Activated T-helper 17 cell treated with anti-CD3 and anti-CD28 coated beads, Interleukin-2, amount 50 U/mL, for 72 hours (primary cell): ENCODE data around the gene SPECC1. TPM values are rescaled to one million over a fixed set of nuclear protein-coding genes. Genes with fewer than 3 reads are reported as not detected.

Source experiments
- ATAC-seq: fragments of 150-1000 bp; cut with Tn5 transposase; replicated peaks from 2 replicates; pipeline ENCODE4 v1.10.0; 2021; ENCODE audit warnings: mild to moderate bottlenecking, moderate library complexity
- H3K27ac Mint-ChIP-seq: one replicate; pipeline ENCODE4 v1.8.0; 2022; ENCODE audit warnings: mixed read lengths
- H3K27me3 Mint-ChIP-seq: one replicate; pipeline ENCODE4 v1.8.0; 2022; ENCODE audit warnings: mixed read lengths
- H3K36me3 Mint-ChIP-seq: one replicate; pipeline ENCODE4 v1.8.0; 2022; ENCODE audit warnings: low read depth, mild to moderate bottlenecking, mixed read lengths
- H3K4me1 Mint-ChIP-seq: one replicate; pipeline ENCODE4 v1.8.0; 2022; ENCODE audit warnings: mixed read lengths
- H3K4me3 Mint-ChIP-seq: one replicate; pipeline ENCODE4 v1.8.0; 2022; ENCODE audit warnings: mild to moderate bottlenecking, mixed read lengths
- H3K9me3 Mint-ChIP-seq: one replicate; pipeline ENCODE4 v1.8.0; 2022; ENCODE audit warnings: mixed read lengths
- total RNA-seq, 2 donors: library from RNA; stranded (reverse); gene quantifications; one replicate each; pipeline ENCODE4 v1.2.3, GENCODE V29; 2022

The SPECC1 gene
- total RNA-seq, 2 donors from 2014 or later = 5.7 to 9.6 TPM

DNA sequence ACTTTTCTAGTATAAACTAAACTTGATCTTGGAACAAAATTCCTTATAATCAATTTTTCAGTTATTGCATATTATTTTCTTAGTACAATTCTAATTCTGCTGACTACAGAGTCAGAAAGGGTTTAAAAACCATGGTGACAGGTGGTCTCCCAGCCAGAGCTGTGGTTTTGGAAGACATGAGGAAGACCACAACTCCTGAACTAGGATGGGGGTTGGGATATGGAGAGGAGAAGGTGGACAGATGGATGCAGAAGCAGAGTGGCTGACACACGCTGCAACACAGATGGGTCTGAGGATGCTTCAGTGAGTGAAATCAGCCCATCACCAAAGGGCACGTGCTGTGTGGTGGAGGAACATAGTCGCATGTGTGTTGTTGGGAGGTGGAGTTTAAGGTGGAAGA is 270.5 kb downstream of the SPECC1 start:
- Mint-ChIP-seq H3K4me1 (peaks cover 18% of the 10 kb centered on the region), H3K9me3 (no peaks in the 10 kb centered on the region), H3K4me3 (no peak overlapping the region), H3K36me3 (no peaks in the 10 kb centered on the region), H3K27me3 (no peaks in the 10 kb centered on the region), H3K27ac (no peak overlapping the region)
- no peak for ATAC-seq

DNA sequence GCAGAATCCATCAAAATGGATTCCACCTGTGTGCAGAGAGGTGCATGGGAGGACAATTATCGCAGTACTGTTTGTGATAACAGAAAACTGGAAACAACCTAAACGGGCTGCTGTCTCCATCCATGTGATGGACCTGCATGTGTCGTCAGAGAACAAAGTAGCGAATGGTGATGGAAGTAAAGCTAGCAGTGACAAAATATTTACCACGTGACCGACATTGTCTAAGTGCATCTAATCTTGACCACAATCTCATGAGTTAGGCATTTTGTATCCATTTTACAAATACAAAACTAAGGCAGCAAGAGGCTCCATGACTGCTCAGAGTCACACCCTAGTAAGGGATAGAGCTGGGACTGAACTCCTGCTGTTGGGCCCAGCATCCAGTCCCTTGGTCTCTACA is 270.9 kb downstream of the SPECC1 start:
- H3K4me1 Mint-ChIP-seq = peaks cover 18% of the 10 kb centered on the region
- no peak for ATAC-seq

DNA sequence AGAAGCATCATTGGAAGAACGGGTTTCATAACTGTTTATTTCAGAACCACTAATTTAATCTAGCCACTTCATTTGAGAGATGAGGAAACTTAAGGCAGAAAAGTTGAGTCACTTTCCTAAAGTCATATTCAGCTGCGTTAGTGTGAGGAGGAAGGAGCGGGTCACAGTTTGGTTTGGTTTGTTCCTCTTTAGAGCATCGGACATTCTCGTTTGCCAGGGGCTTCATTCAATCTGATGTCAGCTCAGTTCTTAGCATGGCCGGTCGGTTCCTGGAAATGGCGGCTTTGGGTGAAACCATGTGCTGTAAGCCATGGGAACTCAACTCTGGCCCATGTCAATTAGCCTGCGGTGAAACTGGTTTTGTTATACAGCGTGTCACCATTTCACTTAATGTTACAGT is 271.7 kb downstream of the SPECC1 start:
- Mint-ChIP-seq H3K4me1 (peaks cover 13% of the 10 kb centered on the region), H3K9me3 (no peaks in the 10 kb centered on the region), H3K27me3 (no peaks in the 10 kb centered on the region), H3K36me3 (no peaks in the 10 kb centered on the region), H3K4me3 (no peak overlapping the region), H3K27ac (no peak overlapping the region)
- ATAC-seq = peak; percentile 16

More for the DNA sequence above, 270.9 kb downstream of the SPECC1 start:
- H3K9me3 Mint-ChIP-seq = no peaks in the 10 kb centered on the region
- H3K27ac Mint-ChIP-seq = no peak overlapping the region
- H3K27me3 Mint-ChIP-seq = no peaks in the 10 kb centered on the region
- H3K4me3 Mint-ChIP-seq = no peak overlapping the region
- H3K36me3 Mint-ChIP-seq = no peaks in the 10 kb centered on the region

DNA sequence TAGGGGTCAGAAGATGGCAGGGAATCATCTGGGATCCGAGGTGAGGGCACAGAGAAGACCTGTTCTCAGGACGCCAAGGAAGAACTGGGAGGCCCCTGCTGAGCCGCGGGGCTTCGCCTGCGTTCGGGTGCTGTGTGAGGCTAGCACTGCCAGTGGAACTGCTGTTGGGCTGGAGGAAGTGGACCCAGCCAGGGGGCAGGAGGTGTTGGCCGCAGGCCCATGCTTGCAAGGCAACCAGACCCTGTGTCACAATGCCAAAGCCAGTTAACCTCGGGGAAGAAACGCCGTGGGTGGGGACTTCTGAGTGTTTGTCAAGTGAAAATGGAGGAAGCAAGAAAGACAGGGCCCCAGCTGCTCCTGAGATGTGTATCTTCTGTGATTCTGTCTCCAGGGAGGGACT is 272.7 kb downstream of the SPECC1 start:
- Mint-ChIP-seq H3K27ac (no peak overlapping the region), H3K9me3 (no peaks in the 10 kb centered on the region), H3K4me1 (peaks cover 4% of the 10 kb centered on the region), H3K36me3 (no peaks in the 10 kb centered on the region), H3K4me3 (no peak overlapping the region), H3K27me3 (no peaks in the 10 kb centered on the region)
- no peak for ATAC-seq

DNA sequence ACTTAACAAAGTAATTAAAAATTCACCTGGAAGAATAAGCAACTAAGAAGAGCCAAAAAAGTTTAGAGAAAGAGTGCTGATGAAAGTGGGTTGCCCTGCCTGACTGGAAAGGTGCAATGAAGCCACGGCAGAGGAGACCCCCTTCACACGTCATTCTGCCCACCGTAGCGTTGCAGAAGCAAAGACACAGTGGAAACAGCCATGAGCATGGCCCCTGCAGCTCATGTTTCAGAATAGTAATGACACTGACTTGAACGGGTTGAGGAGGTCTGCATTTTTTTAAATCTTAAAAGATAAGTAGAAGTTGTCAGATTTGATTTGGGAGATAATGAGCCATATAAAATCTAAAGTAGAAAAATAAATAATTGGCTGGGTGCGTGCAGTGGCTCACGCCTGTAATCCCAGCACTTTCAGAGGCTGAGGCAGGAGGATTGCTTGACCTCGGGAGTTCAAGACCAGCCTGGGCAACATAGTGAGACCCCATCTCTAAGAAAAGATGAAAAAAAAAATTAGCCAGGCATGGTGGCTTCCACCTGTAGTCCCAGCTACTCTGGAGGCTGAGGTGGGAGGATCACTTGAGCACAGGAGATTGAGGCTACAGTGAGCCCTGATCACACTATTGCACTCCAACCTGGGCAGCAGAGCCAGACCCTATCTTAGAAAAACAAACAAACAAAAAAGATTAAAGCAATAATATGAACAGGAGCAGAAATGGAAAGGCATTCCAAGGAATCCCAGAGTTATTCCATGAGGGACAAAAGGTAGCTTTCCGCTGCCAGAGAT is 273.6 kb downstream of the SPECC1 start:
- Mint-ChIP-seq H3K9me3 (no peaks in the 10 kb centered on the region), H3K4me1 (peaks cover 4% of the 10 kb centered on the region), H3K4me3 (no peak overlapping the region), H3K27ac (no peak overlapping the region), H3K27me3 (no peaks in the 10 kb centered on the region), H3K36me3 (no peaks in the 10 kb centered on the region)
- ATAC-seq = no peak

DNA sequence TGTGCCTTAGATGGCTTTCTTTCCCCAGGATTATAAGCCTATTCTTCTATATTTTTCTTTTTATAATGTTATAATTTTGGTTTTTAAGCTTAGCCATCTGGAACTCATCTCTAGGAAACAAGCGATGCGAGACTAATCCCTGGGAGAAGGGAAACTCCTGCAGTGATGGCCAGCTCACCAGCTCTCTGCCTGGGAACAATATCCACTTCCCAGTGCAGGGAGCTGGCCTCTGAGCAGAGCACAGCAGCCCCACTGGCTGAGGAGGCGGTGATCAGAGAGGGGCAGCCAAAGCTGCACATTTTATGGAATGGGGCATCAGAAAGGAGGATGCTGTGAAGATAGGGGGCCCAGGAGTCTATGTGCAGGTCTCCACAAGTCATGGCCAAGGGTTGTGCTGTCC is 274.9 kb downstream of the SPECC1 start:
- no peaks in the 10 kb centered on the region for H3K36me3 Mint-ChIP-seq
- H3K9me3 Mint-ChIP-seq = no peaks in the 10 kb centered on the region
- no peaks in the 10 kb centered on the region for H3K27me3 Mint-ChIP-seq
- no peak for ATAC-seq
- H3K27ac Mint-ChIP-seq = no peak overlapping the region
- no peak overlapping the region for H3K4me3 Mint-ChIP-seq
- peaks cover 4% of the 10 kb centered on the region for H3K4me1 Mint-ChIP-seq

DNA sequence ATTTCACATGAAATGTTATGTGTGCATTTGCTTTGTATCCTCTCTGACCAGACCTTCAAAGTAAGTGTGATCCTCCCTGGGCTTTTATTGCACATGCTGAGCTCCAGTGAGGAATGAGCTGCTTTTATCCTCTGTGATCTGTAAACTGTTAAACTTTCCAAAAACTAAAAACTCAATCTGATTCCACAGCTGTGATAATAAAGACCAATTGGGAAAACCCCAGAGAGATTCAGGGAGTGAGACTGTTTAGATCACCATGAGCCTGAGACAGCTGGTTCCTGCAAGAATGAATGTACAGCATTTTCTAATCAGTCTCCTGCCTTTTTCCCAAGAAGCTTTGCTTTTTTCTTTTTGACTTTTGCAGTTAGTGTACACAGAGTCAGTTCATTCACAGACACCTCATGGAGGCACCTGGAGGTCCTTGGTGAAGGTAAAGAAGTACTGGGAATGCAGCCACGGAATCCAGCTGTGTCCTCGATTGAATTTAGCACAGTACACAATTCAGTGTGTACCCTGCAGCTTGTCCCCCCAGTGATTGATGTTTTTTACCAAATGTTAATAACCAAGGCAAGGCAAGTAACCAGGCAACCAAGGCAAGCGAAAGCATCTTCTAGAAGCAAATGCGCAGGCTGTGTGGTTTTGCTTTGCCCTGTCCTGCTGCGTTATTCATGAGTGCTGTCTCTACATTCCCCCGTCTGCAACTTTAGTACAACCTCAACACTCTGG is 275.6 kb downstream of the SPECC1 start:
- no peak overlapping the region for H3K27ac Mint-ChIP-seq
- H3K36me3 Mint-ChIP-seq = no peaks in the 10 kb centered on the region

DNA sequence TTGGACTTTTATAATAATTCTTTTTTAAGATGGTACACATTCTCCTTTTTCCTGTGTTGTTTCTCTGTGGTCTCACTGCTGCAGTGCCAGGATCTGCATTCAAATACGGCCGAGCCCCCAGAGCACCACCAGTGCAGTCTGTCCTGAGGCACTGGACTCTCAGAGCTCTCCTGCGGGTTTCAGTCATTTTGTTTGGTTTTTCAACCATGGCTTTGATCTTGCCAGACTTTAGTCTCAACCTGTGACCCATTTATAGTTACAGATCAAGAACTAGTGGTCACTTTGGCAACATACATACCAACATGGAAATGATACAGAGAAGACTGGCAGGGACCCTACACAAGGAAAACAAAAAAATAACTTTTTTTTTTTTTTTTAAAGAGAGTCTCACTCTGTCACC is 280.8 kb downstream of the SPECC1 start:
- Mint-ChIP-seq H3K36me3 (no peaks in the 10 kb centered on the region), H3K9me3 (no peaks in the 10 kb centered on the region), H3K4me3 (no peak overlapping the region), H3K4me1 (no peaks in the 10 kb centered on the region), H3K27me3 (no peaks in the 10 kb centered on the region), H3K27ac (no peak overlapping the region)
- no peak for ATAC-seq

More for the DNA sequence above, 275.6 kb downstream of the SPECC1 start:
- H3K9me3 Mint-ChIP-seq = no peaks in the 10 kb centered on the region
- no peak overlapping the region for H3K4me3 Mint-ChIP-seq
- no peaks in the 10 kb centered on the region for H3K27me3 Mint-ChIP-seq
- no peak for ATAC-seq
- H3K4me1 Mint-ChIP-seq = peaks cover 4% of the 10 kb centered on the region

DNA sequence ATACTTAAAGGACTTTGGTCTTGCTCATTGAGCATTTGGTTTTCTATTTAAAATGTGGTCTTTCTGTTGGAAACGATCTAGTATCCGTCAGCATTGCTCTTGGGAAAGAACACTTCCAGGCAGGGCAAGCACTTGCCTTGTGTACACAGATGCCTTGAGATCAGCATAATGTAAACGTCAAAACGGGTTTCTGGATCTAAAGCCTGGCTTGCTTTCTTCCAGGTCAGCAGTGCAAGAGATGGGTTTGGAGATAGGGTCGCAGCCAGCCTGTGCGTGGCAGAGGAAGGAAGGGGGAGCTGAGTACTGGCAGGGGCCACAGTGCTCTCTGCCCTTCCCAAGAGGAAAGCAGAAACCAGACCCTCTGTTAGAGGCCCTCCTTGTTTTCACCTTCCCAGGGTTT is 282.7 kb downstream of the SPECC1 start:
- no peaks in the 10 kb centered on the region for H3K9me3 Mint-ChIP-seq
- H3K27ac Mint-ChIP-seq = no peak overlapping the region

DNA sequence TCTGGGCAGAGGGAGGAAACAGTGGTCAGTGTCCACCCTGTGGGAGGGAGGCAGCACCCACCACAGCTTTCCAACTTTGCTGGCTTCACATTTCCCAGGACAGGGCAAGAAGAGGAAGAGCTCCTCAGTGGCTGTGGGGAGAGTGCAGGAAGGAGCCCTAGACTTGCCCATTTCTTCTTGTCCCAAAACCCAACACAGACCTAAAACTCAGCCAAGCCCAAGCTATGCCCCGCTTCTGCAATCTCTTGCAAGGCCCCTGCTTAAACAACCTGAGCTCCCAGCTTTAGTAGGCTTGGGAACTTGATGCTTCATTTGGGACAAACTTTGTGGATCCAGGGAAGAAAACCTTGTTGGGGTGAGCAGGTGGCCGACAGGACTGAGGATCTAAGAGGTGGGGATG is 284.3 kb downstream of the SPECC1 start:
- H3K27ac Mint-ChIP-seq = no peak overlapping the region
- no peaks in the 10 kb centered on the region for H3K4me1 Mint-ChIP-seq
- no peaks in the 10 kb centered on the region for H3K36me3 Mint-ChIP-seq
- H3K27me3 Mint-ChIP-seq = no peaks in the 10 kb centered on the region
- ATAC-seq = no peak
- no peak overlapping the region for H3K4me3 Mint-ChIP-seq
- H3K9me3 Mint-ChIP-seq = no peaks in the 10 kb centered on the region

More for the DNA sequence above, 282.7 kb downstream of the SPECC1 start:
- Mint-ChIP-seq H3K4me1 (no peaks in the 10 kb centered on the region), H3K4me3 (no peak overlapping the region), H3K36me3 (no peaks in the 10 kb centered on the region), H3K27me3 (no peaks in the 10 kb centered on the region)
- no peak for ATAC-seq

DNA sequence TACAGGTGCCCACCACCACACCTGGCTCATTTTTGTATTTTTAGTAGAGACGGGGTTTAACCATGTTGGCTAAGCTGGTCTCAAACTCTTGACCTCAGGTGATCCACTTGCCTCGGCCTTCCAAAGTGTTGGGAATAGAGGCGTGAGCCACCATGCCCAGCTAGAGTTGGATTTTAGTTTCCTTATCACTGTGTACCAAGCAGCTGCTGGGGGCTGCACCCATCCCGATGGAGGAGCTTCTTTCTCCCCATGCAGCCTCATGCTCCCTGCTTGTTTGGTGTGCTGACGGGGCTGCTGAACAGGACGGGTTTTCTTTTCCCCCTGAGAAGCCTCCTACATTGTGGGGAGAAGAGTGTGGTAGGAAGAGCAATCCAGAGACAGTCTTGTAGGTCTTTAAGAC is 285.0 kb downstream of the SPECC1 start:
- Mint-ChIP-seq H3K9me3 (no peaks in the 10 kb centered on the region), H3K36me3 (no peaks in the 10 kb centered on the region), H3K27me3 (no peaks in the 10 kb centered on the region), H3K4me1 (no peaks in the 10 kb centered on the region), H3K4me3 (no peak overlapping the region), H3K27ac (no peak overlapping the region)
- no peak for ATAC-seq

DNA sequence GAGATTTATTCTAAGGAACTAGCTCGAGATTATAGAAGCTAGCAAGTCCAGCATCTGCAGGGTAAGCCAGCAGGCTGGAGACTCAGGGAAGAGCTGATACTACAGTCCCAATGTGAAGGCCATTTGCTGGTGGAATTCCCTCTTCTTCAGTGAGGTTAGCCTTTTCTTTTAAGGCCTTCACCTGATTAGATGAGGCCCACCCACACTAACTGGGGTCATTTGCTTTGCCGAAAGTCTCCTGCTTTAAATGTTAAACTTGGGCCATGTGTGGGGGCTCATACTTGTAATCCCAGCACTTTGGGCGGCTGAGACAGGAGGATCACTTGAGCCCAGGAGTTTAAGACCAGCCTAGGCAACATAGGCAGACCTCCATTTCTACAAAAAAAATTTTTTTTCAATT is 289.9 kb downstream of the SPECC1 start:
- H3K27ac Mint-ChIP-seq = no peak overlapping the region
- no peaks in the 10 kb centered on the region for H3K9me3 Mint-ChIP-seq
- H3K27me3 Mint-ChIP-seq = no peaks in the 10 kb centered on the region
- no peak overlapping the region for H3K4me3 Mint-ChIP-seq
- H3K4me1 Mint-ChIP-seq = no peaks in the 10 kb centered on the region
- no peaks in the 10 kb centered on the region for H3K36me3 Mint-ChIP-seq
- ATAC-seq = no peak

DNA sequence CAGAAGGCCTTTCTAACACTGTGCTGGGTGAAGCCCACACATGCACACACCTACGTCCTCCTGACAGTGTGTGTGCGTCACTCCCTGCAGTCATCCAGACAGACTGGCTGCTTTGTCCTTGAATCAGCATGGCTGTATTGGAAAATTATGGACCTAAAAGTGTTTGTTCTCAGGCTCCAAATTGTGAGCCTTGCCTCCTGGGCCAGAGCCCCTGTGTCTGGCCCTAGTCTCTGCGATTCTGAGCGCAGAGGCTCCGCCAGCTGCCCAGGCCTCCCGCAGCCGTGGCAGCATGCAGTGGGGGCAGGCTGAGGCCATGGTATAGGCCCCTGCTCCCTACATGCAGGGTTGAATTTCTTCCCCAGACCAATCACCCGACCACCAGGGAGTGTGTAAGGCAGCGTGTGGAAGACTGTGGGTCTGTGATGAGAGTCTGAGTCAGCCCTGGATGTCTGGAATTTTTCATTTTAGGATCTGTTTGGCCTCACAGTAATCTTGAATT is 291.3 kb downstream of the SPECC1 start:
- no peak overlapping the region for H3K27ac Mint-ChIP-seq
- no peaks in the 10 kb centered on the region for H3K36me3 Mint-ChIP-seq
- H3K4me1 Mint-ChIP-seq = no peaks in the 10 kb centered on the region
- no peak for ATAC-seq
- peaks cover 4% of the 10 kb centered on the region for H3K9me3 Mint-ChIP-seq
- H3K4me3 Mint-ChIP-seq = no peak overlapping the region
- no peaks in the 10 kb centered on the region for H3K27me3 Mint-ChIP-seq

DNA sequence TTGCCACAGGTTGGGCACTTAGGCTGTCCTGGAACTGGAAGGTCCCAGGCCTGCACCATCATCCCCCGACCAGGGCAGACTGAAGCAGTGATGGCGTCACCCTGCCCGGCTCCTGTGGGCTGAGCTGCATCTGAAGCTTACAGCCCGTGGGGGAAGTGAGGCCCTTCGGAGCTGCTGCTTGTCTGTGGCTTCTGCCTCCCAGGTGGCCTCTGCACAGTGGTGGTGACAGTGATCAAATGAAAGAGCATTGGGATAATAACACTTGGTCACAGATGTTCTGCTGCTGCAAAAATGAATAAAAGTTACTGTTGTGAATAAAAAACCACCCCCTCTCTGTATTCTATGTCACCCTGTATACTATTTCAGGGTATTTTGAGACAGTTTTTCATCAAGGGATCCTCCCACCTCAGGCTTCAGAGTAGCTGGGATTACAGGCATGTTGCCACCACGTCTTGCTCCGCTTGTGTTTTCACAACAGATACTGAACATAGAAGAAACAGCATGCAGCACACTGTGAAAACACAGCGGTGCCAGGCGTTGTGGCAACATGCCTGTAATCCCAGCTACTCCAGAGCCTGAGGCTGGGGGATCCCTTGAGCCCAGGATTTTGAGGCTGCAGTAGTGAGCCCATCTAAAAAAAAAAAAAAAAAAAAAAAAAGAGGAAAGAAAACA is 293.2 kb downstream of the SPECC1 start:
- Mint-ChIP-seq H3K4me3 (no peak overlapping the region), H3K9me3 (peaks cover 13% of the 10 kb centered on the region), H3K36me3 (peaks cover 5% of the 10 kb centered on the region), H3K27ac (no peak overlapping the region), H3K4me1 (no peaks in the 10 kb centered on the region), H3K27me3 (no peaks in the 10 kb centered on the region)
- ATAC-seq = no peak

DNA sequence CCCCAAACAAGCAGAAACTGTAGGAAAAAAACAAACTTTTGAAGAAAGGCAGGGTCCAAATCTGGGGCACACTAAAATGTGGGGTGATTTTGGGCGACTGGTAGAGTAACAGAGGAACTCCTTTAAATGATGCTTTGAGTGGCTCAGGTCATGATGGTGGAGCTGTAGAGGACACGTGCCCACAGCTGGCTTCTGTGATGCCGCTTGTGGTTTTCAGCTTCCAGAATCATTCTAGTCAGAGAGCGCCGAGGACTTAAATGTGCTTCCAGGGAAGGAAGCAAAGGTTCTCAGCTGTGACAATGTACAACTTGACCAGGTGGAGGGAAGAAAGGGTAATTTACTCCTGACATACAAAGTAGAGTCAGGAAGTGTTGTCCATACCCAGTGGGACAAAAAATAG is 295.8 kb downstream of the SPECC1 start:
- H3K4me3 Mint-ChIP-seq = no peak overlapping the region
- ATAC-seq = no peak
- H3K27ac Mint-ChIP-seq = no peak overlapping the region
- no peaks in the 10 kb centered on the region for H3K4me1 Mint-ChIP-seq
- peaks cover 5% of the 10 kb centered on the region for H3K36me3 Mint-ChIP-seq
- H3K9me3 Mint-ChIP-seq = peaks cover 15% of the 10 kb centered on the region
- H3K27me3 Mint-ChIP-seq = no peaks in the 10 kb centered on the region
